Motor neuron (in vitro differentiated cells): ENCODE results near the gene SMG9. TPM values are rescaled to one million over a fixed set of nuclear protein-coding genes. Genes with fewer than 3 reads are reported as not detected.
A peak's percentile ranks its signal among the peaks of the same experiment; 100 is the strongest.
"Not testable (repeated sequence)": the region's sequence is repeated elsewhere in the genome, so short reads cannot be mapped to it uniquely, and the experiment has no call there.

Experiments used
- ATAC-seq, 8 experiments: fragments of 200-7000 bp; cut with Tn5 transposase; replicated peaks in 6 of 8; 2 replicates each; pipeline ENCODE4 v1.8.0; 2021; ENCODE audit warnings: mild to moderate bottlenecking in 8 of 8, moderate library complexity in 8 of 8
- H3K27ac ChIP-seq, 2 donors: fragments of 250-450 bp; sonication (Bioruptor Pico); 2 replicates each; pipeline ENCODE4 v1.9.0; 2021; ENCODE audit warnings: antibody characterized with exemption in 2 of 2, mild to moderate bottlenecking in 2 of 2, moderate library complexity in 1 of 2
- H3K4me1 ChIP-seq, 2 donors: fragments of 250-450 bp; sonication (Bioruptor Pico); replicated peaks in 1 of 2; 2 replicates each; pipeline ENCODE4 v1.6.1; 2021; ENCODE audit warnings: antibody characterized with exemption in 2 of 2, mild to moderate bottlenecking in 2 of 2, moderate library complexity in 1 of 2
- H3K4me3 ChIP-seq, 5 donors: fragments of 250-450 bp; sonication (Bioruptor Pico); 2 replicates each; pipeline ENCODE4 v1.9.0; 2021; ENCODE audit warnings: antibody characterized with exemption in 5 of 5, mild to moderate bottlenecking in 5 of 5, moderate library complexity in 4 of 5
- WGBS, 10 experiments: fragments of 450-650 bp; shearing (Covaris generic); methylation state at CpG; one replicate each; pipeline ENCODE4 v1.0.0; 2022; 5-methylcytosine and 5-hydroxymethylcytosine counted together
- in situ Hi-C, 9 experiments: fragments of 400-800 bp; cut with MboI; loops; one replicate each; pipeline ENCODE4 v1.15.0; 2021; ENCODE audit warnings: low sequenced_read_pairs in 9 of 9, low pct_unique_long_range_greater_than_20kb in 2 of 9; ENCODE audit not compliant: unreplicated experiment in 9 of 9
- total RNA-seq, 8 experiments: library from RNA; unstranded; fragments of 300-600 nt; gene quantifications; 2 replicates each; pipeline versions ENCODE4 v1.2.3 to v1.2.4, GENCODE V29; 2022

The SMG9 gene
- total RNA-seq, 8 experiments from 2014 or later = 15.1 to 46.1 (median 25.0) TPM

DNA sequence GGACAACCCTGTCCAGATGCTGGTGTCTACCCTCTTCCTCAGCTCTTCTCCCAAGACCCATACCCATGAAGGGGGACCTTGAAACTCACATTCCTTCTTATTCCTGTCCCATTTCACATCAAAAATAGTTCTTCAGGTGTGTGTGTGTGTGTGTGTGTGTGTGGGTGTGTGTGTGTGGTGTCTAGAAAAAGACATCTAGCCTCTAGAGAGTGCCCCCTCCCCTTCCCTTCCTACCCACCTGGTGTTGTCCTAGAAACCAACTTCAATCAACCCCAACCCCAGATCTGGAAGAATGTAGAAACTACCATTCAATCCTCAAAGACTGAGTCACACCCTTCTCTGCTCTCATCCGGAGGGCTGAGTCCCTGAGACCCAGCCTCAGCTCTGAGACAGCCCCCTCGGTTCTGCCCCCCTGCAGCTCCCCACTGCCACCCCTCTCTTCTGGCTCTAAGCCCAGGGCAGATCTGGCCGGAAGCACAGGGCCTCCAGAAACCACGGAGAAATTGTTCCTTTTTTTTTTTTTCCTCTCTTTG is 22.5 kb upstream of the SMG9 start:
- peaks cover 6 to 20% of the 10 kb centered on the region in 2 donors for H3K4me1 ChIP-seq
- in situ Hi-C loops = loop anchor here in 1 of 9 experiments (25.0 kb wide), 1 partner anchor 340 kb away; no protein-coding TSS in a partner anchor
- no peak overlapping the region for H3K4me3 ChIP-seq
- peak in 4 of 8 experiments; percentile 7 to 45 (median 34) for ATAC-seq
- H3K27ac ChIP-seq = peak overlapping the region in 1 of 2 donors; percentile 71
- WGBS, 10 experiments = 14% methylated on average over 1 of the region's 4 CpGs; no CpG with 5 or more reads in 9 of the 10 experiments

DNA sequence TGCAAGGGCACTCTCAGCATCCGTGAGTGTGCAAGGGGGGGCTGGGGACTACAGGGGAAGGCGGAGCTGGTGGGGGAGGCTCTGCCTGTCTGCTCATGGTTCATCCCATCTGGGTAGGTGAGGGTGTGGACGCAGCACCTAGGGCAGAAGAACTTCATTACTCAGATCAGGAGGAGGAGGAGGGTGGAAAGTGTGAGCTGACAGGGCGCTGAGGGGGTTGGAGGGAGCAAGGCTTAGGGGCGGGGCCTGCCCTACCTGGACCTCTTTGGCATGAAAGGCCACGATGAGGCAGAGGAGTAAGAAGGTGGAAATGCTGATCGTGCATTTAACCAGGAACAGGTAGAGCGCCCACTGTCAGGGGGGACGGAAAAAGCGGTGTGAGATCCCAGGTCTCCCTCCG is 21.5 kb upstream of the SMG9 start:
- Histone ChIP-seq H3K4me3 (no peak overlapping the region), H3K27ac (no peak overlapping the region), H3K4me1 (peaks cover 6 to 20% of the 10 kb centered on the region in 2 donors)
- in situ Hi-C loops = loop anchor here in 1 of 9 experiments (25.0 kb wide), 1 partner anchor 339 kb away; no protein-coding TSS in a partner anchor
- ATAC-seq = no peak
- 61 to 100% (median 90%) methylated on average over 2 to 5 of the region's 11 CpGs; no CpG with 5 or more reads in 6 of the 10 experiments for WGBS, 10 experiments

GRCh38 chr19:43775299-43775890 is 20.6 kb upstream of the SMG9 start:
- Histone ChIP-seq H3K4me3 (no peak overlapping the region), H3K4me1 (peaks cover 6 to 20% of the 10 kb centered on the region in 2 donors), H3K27ac (no peak overlapping the region)
- in situ Hi-C loops = loop anchor here in 1 of 9 experiments (25.0 kb wide), 1 partner anchor 338 kb away; no protein-coding TSS in a partner anchor
- ATAC-seq = no peak
- 86 to 100% (median 100%) methylated on average over 1 to 6 of the region's 7 CpGs; no CpG with 5 or more reads in 3 of the 10 experiments for WGBS, 10 experiments

- not testable (repeated sequence) for H3K27ac ChIP-seq, ATAC-seq, H3K4me3 ChIP-seq
- in situ Hi-C loops = loop anchor here in 1 of 9 experiments (25.0 kb wide), 1 partner anchor 338 kb away; no protein-coding TSS in a partner anchor
- 60 to 91% (median 77%) methylated on average over 1 to 8 of the region's 11 CpGs; no CpG with 5 or more reads in 4 of the 10 experiments for WGBS, 10 experiments
- H3K4me1 ChIP-seq = peaks cover 6 to 20% of the 10 kb centered on the region in 2 donors
Observed at GRCh38 chr19:43774940-43775258, 20.1 kb upstream of the SMG9 start.

DNA sequence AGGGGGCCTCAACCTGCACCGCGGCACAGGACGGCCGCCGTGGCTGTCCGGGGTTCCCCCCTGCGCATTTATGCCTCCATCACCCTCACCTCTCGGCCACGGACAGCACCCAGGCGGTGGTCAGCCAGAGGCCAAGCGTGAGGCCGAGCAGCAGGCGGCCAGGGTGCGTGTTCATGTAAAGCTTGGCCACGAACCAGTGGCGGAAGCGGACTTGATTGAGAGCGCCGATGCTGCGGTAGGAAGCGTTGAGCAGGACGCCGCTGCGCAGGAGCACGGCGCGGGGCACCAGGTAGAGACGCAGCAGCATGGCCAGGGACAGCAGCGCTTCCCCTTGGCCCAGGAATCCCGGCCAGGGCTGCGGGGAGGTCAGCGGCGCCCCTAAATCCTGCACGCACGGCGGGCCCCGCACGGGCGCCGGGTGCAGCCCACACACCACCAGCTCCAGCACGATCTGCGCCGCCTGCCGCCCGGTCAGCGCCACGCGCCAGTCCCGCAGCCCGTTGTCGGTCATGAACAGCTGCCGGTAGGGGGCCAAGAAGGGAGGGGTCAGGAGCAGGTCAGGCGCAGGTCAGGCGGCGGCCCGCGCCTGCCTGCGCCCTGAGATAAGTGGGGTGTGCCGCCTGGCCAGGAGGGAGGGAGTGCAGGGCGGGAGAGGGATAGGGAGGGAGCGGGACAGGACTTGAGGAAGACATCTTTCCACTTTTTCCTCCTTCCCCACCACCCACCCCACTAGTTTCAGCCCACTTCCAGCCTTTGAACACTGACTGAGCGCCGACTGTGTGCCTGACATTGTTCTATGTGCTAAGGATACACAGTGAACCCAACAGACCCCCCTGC is 19.6 kb upstream of the SMG9 start:
- 5 to 44% (median 7%) methylated on average over 3 to 18 of the region's 63 CpGs; no CpG with 5 or more reads in 6 of the 10 experiments for WGBS, 10 experiments
- Histone ChIP-seq H3K4me3 (peak overlapping the region; percentile 25 to 38 (median 26)), H3K4me1 (peaks cover 6 to 20% of the 10 kb centered on the region in 2 donors), H3K27ac (peak overlapping the region in 1 of 2 donors; percentile 60)
- ATAC-seq = peak; percentile 92 to 99 (median 96)
- in situ Hi-C loops = no loop called here

GRCh38 chr19:43773725-43774102 is 19.0 kb upstream of the SMG9 start:
- H3K4me3 ChIP-seq = peak overlapping the region in 2 of 5 donors; percentile 25 to 26
- in situ Hi-C loops = no loop called here
- no peak for ATAC-seq

GRCh38 chr19:43769256-43769655 is 14.5 kb upstream of the SMG9 start:
- 83 to 100% (median 88%) methylated on average over 1 to 11 of the region's 14 CpGs; no CpG with 5 or more reads in 4 of the 10 experiments for WGBS, 10 experiments
- Histone ChIP-seq H3K4me3 (no peak overlapping the region), H3K4me1 (peaks cover 5 to 6% of the 10 kb centered on the region in 2 donors), H3K27ac (no peak overlapping the region)
- ATAC-seq = no peak
- in situ Hi-C loops = no loop called here

More at GRCh38 chr19:43773725-43774102, 19.0 kb upstream of the SMG9 start:
- WGBS, 10 experiments = 46% methylated on average over 2 of the region's 5 CpGs; no CpG with 5 or more reads in 9 of the 10 experiments
- peaks cover 6 to 20% of the 10 kb centered on the region in 2 donors for H3K4me1 ChIP-seq
- no peak overlapping the region for H3K27ac ChIP-seq

DNA sequence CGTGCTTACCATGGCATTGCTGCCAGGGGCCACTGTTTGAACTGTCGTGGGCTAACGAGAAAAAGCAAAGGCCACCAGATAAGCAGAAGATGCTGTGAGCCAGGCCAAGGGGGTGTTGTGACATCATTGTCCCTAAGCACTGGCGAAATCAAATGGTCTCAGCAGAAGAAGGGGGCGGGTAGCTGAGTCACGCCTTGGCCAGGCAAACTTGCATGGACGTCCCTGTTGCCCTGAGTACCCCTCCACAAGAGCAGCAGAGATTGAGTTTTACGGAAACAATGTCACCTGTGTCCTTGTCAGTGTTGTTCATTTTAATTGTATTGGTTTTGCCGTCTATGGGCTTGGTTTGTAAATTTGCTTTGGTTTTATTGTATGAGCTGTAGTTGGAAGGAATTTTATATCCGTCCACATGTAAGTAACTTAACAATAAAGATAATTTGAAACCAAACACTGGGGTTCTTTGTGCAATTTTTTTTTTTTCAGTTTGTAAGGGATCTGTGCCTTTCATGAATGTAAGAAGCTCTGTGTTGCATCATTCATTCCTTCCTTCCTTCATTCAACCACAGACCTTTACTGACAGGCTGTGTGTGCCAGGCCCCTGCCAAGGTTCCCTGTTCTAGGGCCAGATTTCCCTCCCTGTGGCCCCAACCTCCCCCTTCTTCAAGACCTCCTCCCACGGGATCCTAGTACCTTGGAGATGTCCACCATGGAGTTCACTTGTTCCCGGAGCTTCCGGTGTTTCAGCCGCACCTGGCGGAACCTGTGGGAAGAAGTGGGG is 13.7 kb upstream of the SMG9 start:
- WGBS, 10 experiments = 60 to 91% (median 75%) methylated on average over 3 to 10 of the region's 15 CpGs; no CpG with 5 or more reads in 2 of the 10 experiments
- ATAC-seq = no peak
- no peaks in the 10 kb centered on the region for H3K4me1 ChIP-seq
- no peak overlapping the region for H3K4me3 ChIP-seq
- in situ Hi-C loops = no loop called here
- H3K27ac ChIP-seq = no peak overlapping the region

GRCh38 chr19:43767818-43768217 is 13.1 kb upstream of the SMG9 start:
- in situ Hi-C loops = no loop called here
- 67 to 78% (median 71%) methylated on average over 1 of the region's 1 CpG; no CpG with 5 or more reads in 7 of the 10 experiments for WGBS, 10 experiments
- ATAC-seq = no peak
- Histone ChIP-seq H3K27ac (no peak overlapping the region), H3K4me1 (no peaks in the 10 kb centered on the region), H3K4me3 (no peak overlapping the region)

GRCh38 chr19:43767316-43767715 is 12.6 kb upstream of the SMG9 start:
- no peak for ATAC-seq
- 68 to 82% (median 80%) methylated on average over 1 to 3 of the region's 7 CpGs; no CpG with 5 or more reads in 7 of the 10 experiments for WGBS, 10 experiments
- no peak overlapping the region for H3K27ac ChIP-seq
- in situ Hi-C loops = no loop called here
- no peaks in the 10 kb centered on the region for H3K4me1 ChIP-seq
- H3K4me3 ChIP-seq = no peak overlapping the region

GRCh38 chr19:43766755-43767043 is 11.9 kb upstream of the SMG9 start:
- 40% methylated on average over 1 of the region's 4 CpGs; no CpG with 5 or more reads in 9 of the 10 experiments for WGBS, 10 experiments
- in situ Hi-C loops = no loop called here
- H3K27ac ChIP-seq = no peak overlapping the region
- H3K4me1 ChIP-seq = no peaks in the 10 kb centered on the region
- peak in 1 of 8 experiments; percentile 16 for ATAC-seq
- no peak overlapping the region for H3K4me3 ChIP-seq

GRCh38 chr19:43765109-43765876 is 10.5 kb upstream of the SMG9 start:
- WGBS, 10 experiments = 9 to 100% (median 68%) methylated on average over 1 to 8 of the region's 16 CpGs
- in situ Hi-C loops = no loop called here
- Histone ChIP-seq H3K4me1 (no peaks in the 10 kb centered on the region), H3K4me3 (no peak overlapping the region), H3K27ac (no peak overlapping the region)
- peak; percentile 57 to 95 (median 80) for ATAC-seq
